H9 (cell line): Measurements from ENCODE around the gene KRTAP12-4. TPM values are rescaled to one million over a fixed set of nuclear protein-coding genes. Genes with fewer than 3 reads are reported as not detected.
"Not testable (repeated sequence)": the region's sequence is repeated elsewhere in the genome, so short reads cannot be mapped to it uniquely, and the experiment has no call there.

Experiments
- DNase-seq: peaks from one replicate; pipeline ENCODE4 v3.0.0-alpha.2; 2017
- H2AFZ ChIP-seq: one replicate; pipeline ENCODE4 v1.6.1; 2013; ENCODE audit warnings: mild to moderate bottlenecking, low read length, control low read depth, moderate library complexity
- H2AK5ac ChIP-seq: 2 replicates; pipeline ENCODE4 v1.6.1; 2013; ENCODE audit warnings: low read length, control low read depth, mixed read lengths; ENCODE audit not compliant: insufficient read length
- H2BK120ac ChIP-seq: one replicate; pipeline ENCODE4 v1.6.1; 2013; ENCODE audit warnings: low read depth, mild to moderate bottlenecking, low read length, control low read depth, inconsistent platforms; ENCODE audit not compliant: poor library complexity, severe bottlenecking
- H2BK12ac ChIP-seq: 2 replicates; pipeline ENCODE4 v1.6.1; 2013; ENCODE audit warnings: low read length, control low read depth, mixed read lengths, low read depth; ENCODE audit not compliant: insufficient read length
- H2BK15ac ChIP-seq: 2 replicates; pipeline ENCODE4 v1.6.1; 2013; ENCODE audit warnings: low read depth, low read length, control low read depth
- H2BK20ac ChIP-seq: one replicate; pipeline ENCODE4 v1.6.1; 2013; ENCODE audit warnings: low read depth, mild to moderate bottlenecking, low read length, control low read depth, inconsistent platforms; ENCODE audit not compliant: poor library complexity, severe bottlenecking
- H2BK5ac ChIP-seq: 2 replicates; pipeline ENCODE4 v1.6.1; 2013; ENCODE audit warnings: low read length, control low read depth, mixed read lengths; ENCODE audit not compliant: insufficient read length
- H3K14ac ChIP-seq: 2 replicates; pipeline ENCODE4 v1.6.1; 2013; ENCODE audit warnings: low read length, control low read depth; ENCODE audit not compliant: insufficient read depth
- H3K18ac ChIP-seq: 2 replicates; pipeline ENCODE4 v1.6.1; 2013; ENCODE audit warnings: low read depth, mild to moderate bottlenecking, mixed read lengths, low read length, control low read depth; ENCODE audit not compliant: insufficient read length
- H3K23ac ChIP-seq: 2 replicates; pipeline ENCODE4 v1.6.1; 2013; ENCODE audit warnings: low read length, control low read depth, mixed read lengths, low read depth; ENCODE audit not compliant: insufficient read length
- H3K23me2 ChIP-seq: 2 replicates; pipeline ENCODE4 v1.6.1; 2013; ENCODE audit warnings: low read depth, mild to moderate bottlenecking, mixed read lengths, low read length, control low read depth; ENCODE audit not compliant: insufficient read length, poor library complexity, severe bottlenecking
- H3K27ac ChIP-seq: 2 replicates; pipeline ENCODE4 v1.5.1; 2013; ENCODE audit warnings: low read length, control low read depth, mixed read lengths, low read depth; ENCODE audit not compliant: insufficient read length
- H3K27me3 ChIP-seq: 2 replicates; pipeline ENCODE4 v1.6.1; 2013; ENCODE audit warnings: low read length, control low read depth, inconsistent platforms; ENCODE audit not compliant: insufficient read depth
- H3K4ac ChIP-seq: 2 replicates; pipeline ENCODE4 v1.6.1; 2013; ENCODE audit warnings: low read depth, mild to moderate bottlenecking, control low read depth, inconsistent platforms, low read length, moderate library complexity
- H3K4me1 ChIP-seq: 2 replicates; pipeline ENCODE4 v1.6.1; 2013; ENCODE audit warnings: low read length, control low read depth, inconsistent platforms; ENCODE audit not compliant: insufficient read depth
- H3K4me2 ChIP-seq: 2 replicates; pipeline ENCODE4 v1.6.1; 2013; ENCODE audit warnings: low read length, control low read depth, mixed read lengths; ENCODE audit not compliant: insufficient read length, insufficient read depth
- H3K56ac ChIP-seq: 2 replicates; pipeline ENCODE4 v1.6.1; 2013; ENCODE audit warnings: low read depth, mild to moderate bottlenecking, mixed read lengths, low read length, control low read depth; ENCODE audit not compliant: insufficient read length
- H3K79me1 ChIP-seq: 2 replicates; pipeline ENCODE4 v1.6.1; 2013; ENCODE audit warnings: low read depth, mild to moderate bottlenecking, moderate library complexity, low read length, control low read depth, inconsistent platforms; ENCODE audit not compliant: insufficient read depth, poor library complexity, severe bottlenecking
- H3K79me2 ChIP-seq: 2 replicates; pipeline ENCODE4 v1.6.1; 2013; ENCODE audit warnings: low read length, control low read depth, inconsistent platforms; ENCODE audit not compliant: insufficient read depth
- H3K9ac ChIP-seq: 2 replicates; pipeline ENCODE4 v1.6.1; 2013; ENCODE audit warnings: low read length, control low read depth, mixed read lengths; ENCODE audit not compliant: insufficient read length; ENCODE audit errors: extremely low read depth
- H3K9me3 ChIP-seq: one replicate; pipeline ENCODE4 v1.6.1; 2013; ENCODE audit warnings: low read depth, low read length, inconsistent platforms; ENCODE audit not compliant: control insufficient read depth
- H3T11ph ChIP-seq: one replicate; pipeline ENCODE4 v1.6.1; 2013; ENCODE audit warnings: mild to moderate bottlenecking, low read length, control low read depth, inconsistent platforms
- H4K20me1 ChIP-seq: one replicate; pipeline ENCODE4 v1.6.1; 2013; ENCODE audit not compliant: control insufficient read depth, insufficient read length, insufficient read depth
- H4K5ac ChIP-seq: 2 replicates; pipeline ENCODE4 v1.6.1; 2013; ENCODE audit warnings: low read depth, mild to moderate bottlenecking, mixed read lengths, low read length, control low read depth; ENCODE audit not compliant: insufficient read length
- H4K8ac ChIP-seq: replicated peaks from 2 replicates; pipeline ENCODE4 v1.6.1; 2013; ENCODE audit warnings: low read length, control low read depth, mixed read lengths, low read depth; ENCODE audit not compliant: insufficient read length
- H4K91ac ChIP-seq: 2 replicates; pipeline ENCODE4 v1.6.1; 2013; ENCODE audit warnings: low read depth, mild to moderate bottlenecking, moderate library complexity, mixed read lengths, low read length, control low read depth; ENCODE audit not compliant: insufficient read length
- H3K27ac Mint-ChIP-seq, 3 experiments: 2 replicates in 2 of 3; 3 replicates in 1 of 3; pipeline ENCODE4 v1.8.0; 2020 to 2021; ENCODE audit warnings: mixed read lengths in 3 of 3, mild to moderate bottlenecking in 1 of 3, moderate library complexity in 1 of 3
- H3K27me3 Mint-ChIP-seq: 2 replicates; pipeline ENCODE4 v1.8.0; 2021; ENCODE audit warnings: low read depth, mild to moderate bottlenecking, moderate library complexity, mixed read lengths
- H3K36me3 Mint-ChIP-seq, 3 experiments: 2 replicates in 2 of 3; 3 replicates in 1 of 3; pipeline ENCODE4 v1.8.0; 2020 to 2021; ENCODE audit warnings: low read depth in 3 of 3, mixed read lengths in 3 of 3; ENCODE audit not compliant: insufficient read depth in 1 of 3
- H3K4me1 Mint-ChIP-seq, 2 experiments: 2 replicates each; pipeline ENCODE4 v1.8.0; 2020; ENCODE audit warnings: mixed read lengths in 2 of 2
- H3K4me3 Mint-ChIP-seq, 2 experiments: 2 replicates in 1 of 2; 3 replicates in 1 of 2; pipeline ENCODE4 v1.8.0; 2020 to 2021; ENCODE audit warnings: mild to moderate bottlenecking in 2 of 2, mixed read lengths in 2 of 2, moderate library complexity in 1 of 2
- H3K9me3 Mint-ChIP-seq, 2 experiments: 2 replicates in 1 of 2; 3 replicates in 1 of 2; pipeline ENCODE4 v1.8.0; 2020; ENCODE audit warnings: mild to moderate bottlenecking in 2 of 2, mixed read lengths in 2 of 2, moderate library complexity in 1 of 2
- WGBS: extraction: QIAGEN DNeasy Blood & Tissue Kit; methylation state at CpG from one replicate; pipeline ENCODE4 v1.1.7; 2013; ENCODE audit warnings: missing lambda C conversion rate, low lambda C conversion rate, mixed read lengths; ENCODE audit not compliant: insufficient read length; ENCODE audit errors: extremely low coverage; 5-methylcytosine and 5-hydroxymethylcytosine counted together
- total RNA-seq: library from RNA; stranded (reverse); gene quantifications from 2 replicates; pipeline ENCODE4 v1.2.1, GENCODE V29; 2021
- TF ChIP-seq, protein P1 (sequence below): fragments of 200-600 bp; sonication (generic); conservative IDR thresholded peaks from 3 replicates; pipeline ENCODE4 v1.8.0; 2021; ENCODE audit warnings: antibody characterized with exemption, mild to moderate bottlenecking

Gene KRTAP12-4
- total RNA-seq, 1 experiment from 2014 or later = not detected

DNA sequence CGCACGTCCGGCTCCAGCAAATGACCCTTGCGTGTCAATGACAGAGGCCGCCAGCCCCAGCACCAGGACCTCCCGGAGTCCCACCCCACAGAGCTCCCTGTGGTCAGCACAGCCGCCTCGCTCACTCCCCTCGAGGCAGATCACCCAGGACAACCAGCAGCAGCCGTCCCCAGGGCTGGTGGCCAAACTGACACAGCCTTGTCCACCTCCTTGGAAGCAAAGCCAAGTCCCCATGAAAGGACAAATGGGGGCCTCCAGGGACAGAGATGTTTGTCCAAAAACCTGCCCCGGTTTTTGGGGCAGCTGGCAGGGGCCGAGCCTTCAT, 15.2 kb downstream of the KRTAP12-4 start:
- Histone ChIP-seq H4K8ac (no peak overlapping the region), H2BK12ac (no peak overlapping the region), H4K91ac (no peak overlapping the region), H3K9ac (no peak overlapping the region), H3K56ac (no peak overlapping the region), H3K23ac (no peak overlapping the region), H3T11ph (no peak overlapping the region), H3K79me2 (no peaks in the 10 kb centered on the region), H2AFZ (no peak overlapping the region), H3K23me2 (no peaks in the 10 kb centered on the region), H3K27me3 (no peaks in the 10 kb centered on the region), H3K9me3 (no peaks in the 10 kb centered on the region), H4K5ac (no peak overlapping the region), H2BK5ac (no peak overlapping the region), H3K14ac (no peak overlapping the region), H3K4ac (no peak overlapping the region), H3K4me1 (no peaks in the 10 kb centered on the region), H2AK5ac (no peak overlapping the region), H3K79me1 (no peaks in the 10 kb centered on the region), H2BK15ac (no peak overlapping the region), H3K4me2 (no peak overlapping the region), H3K27ac (no peak overlapping the region), H2BK20ac (no peak overlapping the region), H2BK120ac (no peak overlapping the region), H4K20me1 (no peaks in the 10 kb centered on the region), H3K18ac (no peak overlapping the region)
- DNase-seq = no peak
- Mint-ChIP-seq H3K4me3 (no peak overlapping the region), H3K4me1 (peaks cover 9 to 11% of the 10 kb centered on the region in 2 experiments), H3K36me3 (peaks cover 0 to 6% (median 5%) of the 10 kb centered on the region in 3 experiments; a peak in 4 of 7 replicates), H3K9me3 (peaks cover 7 to 11% of the 10 kb centered on the region in 2 experiments), H3K27ac (peak overlapping the region in 1 of 3 experiments; percentile 71; a peak in 1 of 7 replicates), H3K27me3 (peaks cover 12% of the 10 kb centered on the region)
- no CpG with 5 or more reads among the region's 12 CpGs for WGBS
- TF ChIP-seq, protein P1, sequence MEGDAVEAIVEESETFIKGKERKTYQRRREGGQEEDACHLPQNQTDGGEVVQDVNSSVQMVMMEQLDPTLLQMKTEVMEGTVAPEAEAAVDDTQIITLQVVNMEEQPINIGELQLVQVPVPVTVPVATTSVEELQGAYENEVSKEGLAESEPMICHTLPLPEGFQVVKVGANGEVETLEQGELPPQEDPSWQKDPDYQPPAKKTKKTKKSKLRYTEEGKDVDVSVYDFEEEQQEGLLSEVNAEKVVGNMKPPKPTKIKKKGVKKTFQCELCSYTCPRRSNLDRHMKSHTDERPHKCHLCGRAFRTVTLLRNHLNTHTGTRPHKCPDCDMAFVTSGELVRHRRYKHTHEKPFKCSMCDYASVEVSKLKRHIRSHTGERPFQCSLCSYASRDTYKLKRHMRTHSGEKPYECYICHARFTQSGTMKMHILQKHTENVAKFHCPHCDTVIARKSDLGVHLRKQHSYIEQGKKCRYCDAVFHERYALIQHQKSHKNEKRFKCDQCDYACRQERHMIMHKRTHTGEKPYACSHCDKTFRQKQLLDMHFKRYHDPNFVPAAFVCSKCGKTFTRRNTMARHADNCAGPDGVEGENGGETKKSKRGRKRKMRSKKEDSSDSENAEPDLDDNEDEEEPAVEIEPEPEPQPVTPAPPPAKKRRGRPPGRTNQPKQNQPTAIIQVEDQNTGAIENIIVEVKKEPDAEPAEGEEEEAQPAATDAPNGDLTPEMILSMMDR = no peak

DNA sequence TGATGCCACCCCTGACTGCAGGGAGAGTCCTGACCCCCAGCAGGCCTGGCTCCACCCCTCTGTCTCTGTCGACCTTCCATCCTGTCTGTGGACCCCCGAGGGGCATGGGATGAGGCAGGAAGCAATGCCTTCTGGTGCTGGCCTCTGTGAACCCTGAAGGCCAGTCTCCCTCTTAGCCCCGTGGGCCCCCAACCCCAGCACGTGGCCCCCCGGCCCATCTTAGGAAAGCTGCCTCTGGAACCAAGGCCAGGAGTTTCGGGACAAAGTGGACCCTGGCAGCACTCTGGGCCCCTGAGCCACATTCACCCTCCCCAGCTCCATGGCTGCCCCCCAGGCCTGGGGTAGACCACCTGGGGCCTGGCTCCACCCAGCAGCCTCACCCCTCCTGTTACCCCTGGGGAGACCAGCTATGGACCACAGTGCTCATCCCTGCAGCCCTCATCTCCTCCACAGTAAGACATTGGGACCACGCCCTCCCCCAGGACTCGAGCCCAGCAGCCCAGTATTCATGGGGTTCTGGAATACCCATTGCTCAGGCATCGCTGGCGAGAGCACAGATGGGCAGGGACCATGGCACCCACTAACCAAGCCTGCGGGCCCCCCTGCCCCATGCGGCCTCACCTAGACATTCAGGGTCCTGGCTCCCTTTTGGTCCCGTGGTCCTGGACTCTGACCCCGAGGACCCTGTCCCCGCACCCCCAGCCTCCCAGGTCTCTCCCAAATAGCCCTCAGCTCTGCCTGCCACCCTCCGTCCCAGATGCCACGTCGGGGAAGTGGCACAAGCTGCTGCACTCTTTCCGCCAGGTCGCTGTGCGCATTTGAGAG, 15.7 kb downstream of the KRTAP12-4 start:
- not testable (repeated sequence) for H2BK15ac ChIP-seq, H3K56ac ChIP-seq, H3K9ac ChIP-seq, H3K14ac ChIP-seq, H2BK12ac ChIP-seq, H3K4ac ChIP-seq, H3T11ph ChIP-seq, H3K79me1 ChIP-seq, H3K27ac ChIP-seq, DNase-seq, H2BK20ac ChIP-seq, H2BK5ac ChIP-seq, H4K8ac ChIP-seq, H3K27me3 ChIP-seq, H2BK120ac ChIP-seq, H2AK5ac ChIP-seq, H3K79me2 ChIP-seq, H3K4me3 Mint-ChIP-seq, H3K9me3 Mint-ChIP-seq, H3K4me1 ChIP-seq, H3K23ac ChIP-seq, H3K4me2 ChIP-seq, H4K20me1 ChIP-seq, H4K5ac ChIP-seq, H3K36me3 Mint-ChIP-seq, H3K9me3 ChIP-seq, H2AFZ ChIP-seq, H4K91ac ChIP-seq, H3K23me2 ChIP-seq, H3K18ac ChIP-seq
- peak overlapping the region in 1 of 3 experiments; percentile 71; a peak in 1 of 7 replicates for H3K27ac Mint-ChIP-seq
- peaks cover 9 to 11% of the 10 kb centered on the region in 2 experiments for H3K4me1 Mint-ChIP-seq
- no CpG with 5 or more reads among the region's 21 CpGs for WGBS
- peaks cover 10% of the 10 kb centered on the region for H3K27me3 Mint-ChIP-seq
